Activated naive CD4-positive, alpha-beta T cell treated with anti-CD3 and anti-CD28 coated beads, Interleukin-2, amount 50 U/mL, for 24 hours (primary cell): ENCODE data around the gene RALGAPA1.
A peak's percentile ranks its signal among the peaks of the same experiment; 100 is the strongest.
"Not testable (repeated sequence)": the region's sequence is repeated elsewhere in the genome, so short reads cannot be mapped to it uniquely, and the experiment has no call there.

Experiments used
- H3K27ac Mint-ChIP-seq: one replicate; pipeline ENCODE4 v1.8.0; 2021; ENCODE audit warnings: mild to moderate bottlenecking, mixed read lengths
- H3K27me3 Mint-ChIP-seq: one replicate; pipeline ENCODE4 v1.8.0; 2021; ENCODE audit warnings: mixed read lengths
- H3K36me3 Mint-ChIP-seq: one replicate; pipeline ENCODE4 v1.8.0; 2021; ENCODE audit warnings: mixed read lengths
- H3K4me1 Mint-ChIP-seq: one replicate; pipeline ENCODE4 v1.8.0; 2021; ENCODE audit warnings: mixed read lengths
- H3K4me3 Mint-ChIP-seq: one replicate; pipeline ENCODE4 v1.8.0; 2021; ENCODE audit warnings: mild to moderate bottlenecking, mixed read lengths
- H3K9me3 Mint-ChIP-seq: one replicate; pipeline ENCODE4 v1.8.0; 2021; ENCODE audit warnings: mixed read lengths

Gene RALGAPA1

GRCh38 chr14:35701531-35701930 lies 107.6 kb downstream of the RALGAPA1 start:
- Mint-ChIP-seq H3K4me1 (peaks cover 6% of the 10 kb centered on the region), H3K4me3 (no peak overlapping the region), H3K27me3 (no peaks in the 10 kb centered on the region), H3K36me3 (peaks cover 12% of the 10 kb centered on the region), H3K9me3 (no peaks in the 10 kb centered on the region), H3K27ac (no peak overlapping the region)

GRCh38 chr14:35699791-35700444 lies 109.2 kb downstream of the RALGAPA1 start:
- no peaks in the 10 kb centered on the region for H3K9me3 Mint-ChIP-seq
- H3K36me3 Mint-ChIP-seq: peaks cover 7% of the 10 kb centered on the region
- H3K4me3 Mint-ChIP-seq: no peak overlapping the region
- H3K4me1 Mint-ChIP-seq: peaks cover 7% of the 10 kb centered on the region
- H3K27ac Mint-ChIP-seq: no peak overlapping the region
- H3K27me3 Mint-ChIP-seq: no peaks in the 10 kb centered on the region

- H3K27me3 Mint-ChIP-seq: no peaks in the 10 kb centered on the region
- H3K4me1 Mint-ChIP-seq: peaks cover 14% of the 10 kb centered on the region
- H3K4me3 Mint-ChIP-seq: no peak overlapping the region
- H3K9me3 Mint-ChIP-seq: no peaks in the 10 kb centered on the region
- no peak overlapping the region for H3K27ac Mint-ChIP-seq
- H3K36me3 Mint-ChIP-seq: peaks cover 6% of the 10 kb centered on the region
Observed at GRCh38 chr14:35696575-35696974, 112.5 kb downstream of the RALGAPA1 start.

DNA sequence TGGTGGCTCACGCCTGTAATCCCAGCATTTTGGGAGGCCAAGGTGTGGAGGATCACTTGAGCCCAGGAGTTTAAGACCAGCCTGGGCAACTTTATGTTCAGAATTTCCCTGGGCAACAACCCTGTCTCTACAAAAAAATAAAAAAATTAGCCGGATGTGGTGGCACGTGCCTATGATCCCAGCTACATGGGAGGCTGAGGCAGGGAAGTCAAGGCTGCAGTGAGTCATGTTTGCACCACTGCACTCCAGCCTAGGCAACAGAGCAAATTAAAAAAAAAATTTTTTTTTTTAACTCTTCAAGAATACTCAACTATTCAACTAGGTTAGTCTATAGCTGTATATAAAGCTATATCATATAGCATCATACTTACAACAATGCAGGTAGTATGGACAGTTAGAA lies 113.0 kb downstream of the RALGAPA1 start:
- H3K36me3 Mint-ChIP-seq: peaks cover 3% of the 10 kb centered on the region
- peaks cover 14% of the 10 kb centered on the region for H3K4me1 Mint-ChIP-seq
- H3K27me3 Mint-ChIP-seq: no peaks in the 10 kb centered on the region
- H3K4me3 Mint-ChIP-seq: no peak overlapping the region
- no peaks in the 10 kb centered on the region for H3K9me3 Mint-ChIP-seq
- no peak overlapping the region for H3K27ac Mint-ChIP-seq

DNA sequence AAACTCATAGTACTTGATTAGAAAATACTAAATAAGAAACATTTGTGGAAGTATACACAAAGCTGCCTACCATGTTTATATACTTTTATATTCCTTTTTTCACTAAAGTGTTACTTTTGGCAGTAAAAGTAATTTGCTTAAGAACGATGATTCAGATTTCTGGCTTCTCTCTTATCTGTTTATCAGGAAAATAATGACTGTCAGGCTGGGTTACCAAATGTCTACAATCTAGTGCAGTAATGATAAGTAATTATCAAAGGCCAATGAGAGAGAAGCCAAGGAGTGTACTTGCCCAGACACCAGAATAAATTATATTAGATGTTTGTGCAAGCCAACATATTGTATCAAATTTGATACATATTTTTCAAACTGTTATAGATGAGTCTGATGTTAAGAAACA lies 113.4 kb downstream of the RALGAPA1 start:
- Mint-ChIP-seq H3K27ac (no peak overlapping the region), H3K27me3 (no peaks in the 10 kb centered on the region), H3K4me1 (peaks cover 14% of the 10 kb centered on the region), H3K9me3 (no peaks in the 10 kb centered on the region), H3K4me3 (no peak overlapping the region), H3K36me3 (peaks cover 3% of the 10 kb centered on the region)

- no peak overlapping the region for H3K4me3 Mint-ChIP-seq
- no peaks in the 10 kb centered on the region for H3K9me3 Mint-ChIP-seq
- no peak overlapping the region for H3K27ac Mint-ChIP-seq
- H3K27me3 Mint-ChIP-seq: no peaks in the 10 kb centered on the region
- peaks cover 2% of the 10 kb centered on the region for H3K36me3 Mint-ChIP-seq
- H3K4me1 Mint-ChIP-seq: peaks cover 14% of the 10 kb centered on the region
Observed at GRCh38 chr14:35695072-35695471, 114.0 kb downstream of the RALGAPA1 start.

DNA sequence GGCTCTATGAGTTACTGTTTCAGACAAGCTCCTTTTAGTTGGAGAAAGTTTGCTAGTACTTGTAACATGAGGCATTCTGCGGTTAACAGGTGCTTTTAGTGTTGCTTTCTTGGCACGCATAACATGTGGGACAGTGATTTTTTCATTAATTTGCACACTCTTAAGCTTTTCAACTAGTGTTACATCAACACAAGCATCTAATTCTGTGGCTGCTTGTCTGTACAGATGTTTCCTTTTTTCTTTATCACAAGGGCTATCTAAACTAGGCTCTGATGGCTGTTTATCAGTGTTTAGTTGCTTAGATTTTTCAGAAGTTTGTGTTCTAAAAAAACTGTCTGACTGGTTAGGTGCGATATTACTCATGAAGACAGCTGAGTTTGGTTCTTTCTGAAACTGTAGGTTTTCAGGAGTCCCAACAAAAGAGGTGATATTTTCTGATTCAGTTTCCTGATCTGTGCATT lies 120.1 kb downstream of the RALGAPA1 start:
- Mint-ChIP-seq H3K9me3 (no peaks in the 10 kb centered on the region), H3K27me3 (no peaks in the 10 kb centered on the region), H3K4me1 (peaks cover 10% of the 10 kb centered on the region), H3K4me3 (no peak overlapping the region), H3K27ac (no peak overlapping the region), H3K36me3 (peaks cover 4% of the 10 kb centered on the region)

GRCh38 chr14:35688126-35688826 lies 120.8 kb downstream of the RALGAPA1 start:
- Mint-ChIP-seq H3K27ac (no peak overlapping the region), H3K4me1 (peaks cover 4% of the 10 kb centered on the region), H3K27me3 (no peaks in the 10 kb centered on the region), H3K4me3 (no peak overlapping the region), H3K9me3 (no peaks in the 10 kb centered on the region), H3K36me3 (peaks cover 4% of the 10 kb centered on the region)

DNA sequence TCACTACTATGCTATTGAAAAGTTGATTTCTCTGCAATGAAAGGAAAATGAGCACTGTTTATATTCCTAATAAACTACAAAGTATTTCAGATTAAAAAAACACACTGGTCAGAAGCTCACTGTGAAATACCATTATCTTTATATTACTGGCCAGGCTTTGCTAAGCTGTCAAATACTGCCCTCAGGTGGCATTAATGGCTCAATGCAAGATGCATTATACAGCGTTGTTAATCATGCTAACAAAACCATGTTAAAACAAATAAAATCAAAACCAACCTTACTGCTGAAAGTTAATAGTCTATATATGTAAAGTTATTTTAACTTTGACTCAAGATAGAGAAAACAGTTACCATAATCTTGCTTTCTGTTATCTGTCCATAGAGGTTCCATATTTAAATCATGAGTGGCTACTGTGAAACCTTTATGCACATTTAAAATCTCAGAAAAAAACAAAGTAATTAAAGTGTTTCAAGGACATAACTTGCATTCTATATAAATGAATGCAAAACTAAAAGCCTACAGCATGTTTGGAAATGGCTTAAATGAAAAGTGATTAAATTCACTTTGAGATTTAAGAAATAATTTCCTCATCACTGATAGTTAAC lies 121.7 kb downstream of the RALGAPA1 start:
- Mint-ChIP-seq H3K4me1 (peaks cover 4% of the 10 kb centered on the region), H3K9me3 (no peaks in the 10 kb centered on the region), H3K36me3 (peaks cover 4% of the 10 kb centered on the region), H3K4me3 (no peak overlapping the region), H3K27me3 (no peaks in the 10 kb centered on the region), H3K27ac (no peak overlapping the region)

GRCh38 chr14:35683688-35684087 lies 125.4 kb downstream of the RALGAPA1 start:
- H3K36me3 Mint-ChIP-seq, H3K27ac Mint-ChIP-seq, H3K4me3 Mint-ChIP-seq: not testable (repeated sequence)

DNA sequence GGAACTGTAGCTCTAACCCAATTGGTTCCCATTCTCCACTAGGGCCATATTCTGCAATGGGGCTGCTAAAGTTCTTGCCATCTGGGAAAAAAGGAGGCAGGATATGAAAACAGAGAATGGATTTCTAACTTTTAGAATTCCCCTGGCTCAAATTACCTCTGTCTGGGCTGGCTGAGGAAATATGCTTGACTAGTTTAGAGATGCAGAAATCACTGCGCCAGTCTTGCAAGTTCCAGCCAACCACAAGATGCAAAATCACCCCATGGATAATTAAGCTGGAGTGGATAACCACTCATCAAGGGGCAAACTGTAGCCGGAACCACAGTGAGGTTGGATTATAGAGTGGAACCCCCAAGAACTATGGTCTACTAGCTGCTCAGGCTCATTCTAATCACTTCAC lies 126.3 kb downstream of the RALGAPA1 start:
- H3K9me3 Mint-ChIP-seq: no peaks in the 10 kb centered on the region
- no peak overlapping the region for H3K27ac Mint-ChIP-seq
- no peaks in the 10 kb centered on the region for H3K4me1 Mint-ChIP-seq
- no peak overlapping the region for H3K4me3 Mint-ChIP-seq
- H3K27me3 Mint-ChIP-seq: no peaks in the 10 kb centered on the region
- H3K36me3 Mint-ChIP-seq: peaks cover 4% of the 10 kb centered on the region

More at GRCh38 chr14:35683688-35684087, 125.4 kb downstream of the RALGAPA1 start:
- H3K9me3 Mint-ChIP-seq, H3K4me1 Mint-ChIP-seq, H3K27me3 Mint-ChIP-seq: not testable (repeated sequence)

GRCh38 chr14:35678403-35679028 lies 130.6 kb downstream of the RALGAPA1 start:
- H3K9me3 Mint-ChIP-seq: no peaks in the 10 kb centered on the region
- no peaks in the 10 kb centered on the region for H3K4me1 Mint-ChIP-seq
- no peak overlapping the region for H3K27ac Mint-ChIP-seq
- no peaks in the 10 kb centered on the region for H3K27me3 Mint-ChIP-seq
- H3K36me3 Mint-ChIP-seq: peaks cover 11% of the 10 kb centered on the region
- no peak overlapping the region for H3K4me3 Mint-ChIP-seq

DNA sequence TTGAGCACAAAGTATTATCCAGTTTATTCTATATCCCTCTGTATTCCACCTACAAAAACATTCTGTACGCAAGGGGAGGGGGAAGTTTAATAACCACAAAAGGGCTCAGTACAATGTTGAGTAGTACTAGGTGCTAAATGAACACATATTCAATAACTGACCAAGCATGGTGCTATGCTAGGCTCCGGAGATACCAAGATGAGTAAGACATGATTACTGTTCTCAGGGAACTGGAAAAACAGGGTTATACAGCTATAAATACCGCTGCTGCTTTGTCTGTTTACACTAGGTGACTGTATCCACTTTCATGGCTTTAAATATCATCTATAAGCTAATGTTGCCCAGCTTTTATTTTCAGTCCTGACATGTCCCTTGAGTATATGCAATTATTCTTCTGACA lies 139.3 kb downstream of the RALGAPA1 start:
- Mint-ChIP-seq H3K36me3 (peaks cover 13% of the 10 kb centered on the region), H3K27me3 (no peaks in the 10 kb centered on the region), H3K27ac (no peak overlapping the region), H3K9me3 (no peaks in the 10 kb centered on the region), H3K4me1 (no peaks in the 10 kb centered on the region), H3K4me3 (no peak overlapping the region)

- no peaks in the 10 kb centered on the region for H3K4me1 Mint-ChIP-seq
- H3K4me3 Mint-ChIP-seq: no peak overlapping the region
- H3K27me3 Mint-ChIP-seq: no peaks in the 10 kb centered on the region
- peaks cover 19% of the 10 kb centered on the region for H3K36me3 Mint-ChIP-seq
- H3K9me3 Mint-ChIP-seq: no peaks in the 10 kb centered on the region
- no peak overlapping the region for H3K27ac Mint-ChIP-seq
Observed at GRCh38 chr14:35666429-35667043, 142.6 kb downstream of the RALGAPA1 start.

DNA sequence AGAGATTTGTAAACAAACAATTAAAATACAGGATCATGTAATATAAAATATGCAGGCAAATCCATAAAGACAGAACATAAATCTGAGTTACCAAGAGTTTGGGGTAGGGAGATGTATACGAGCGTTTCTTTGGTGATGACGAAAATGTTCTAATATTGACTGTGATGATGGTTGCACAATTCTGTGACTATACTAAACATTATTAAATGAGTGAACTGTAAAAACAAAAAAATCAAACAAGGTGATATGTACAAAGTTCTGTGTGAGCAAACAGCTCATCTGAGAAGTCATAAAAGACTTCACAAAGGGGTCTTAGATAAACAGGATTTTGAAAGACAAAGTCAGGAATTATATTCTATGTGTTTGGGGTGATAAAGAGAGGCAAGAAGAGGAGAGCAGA lies 147.2 kb downstream of the RALGAPA1 start:
- peak overlapping the region; percentile 10 for H3K27ac Mint-ChIP-seq
- H3K36me3 Mint-ChIP-seq: peaks cover 19% of the 10 kb centered on the region
- H3K9me3 Mint-ChIP-seq: no peaks in the 10 kb centered on the region
- no peaks in the 10 kb centered on the region for H3K4me1 Mint-ChIP-seq
- H3K27me3 Mint-ChIP-seq: no peaks in the 10 kb centered on the region
- H3K4me3 Mint-ChIP-seq: no peak overlapping the region
